D721Med (cell line): Measurements from ENCODE around the gene ARPP19.

Experiments used
- DNase-seq: peaks from one replicate; pipeline ENCODE4 v3.0.0; 2011; ENCODE audit warnings: low spot score; ENCODE audit not compliant: insufficient read length
- FAIRE-seq: peaks from 2 replicates; lab custom pipeline; 2011; peaks lifted over from hg19 to GRCh38; lab: Jason Lieb, UNC
- CTCF ChIP-seq: IDR thresholded peaks from 2 replicates; pipeline ENCODE4 v1.5.1; 2012; ENCODE audit warnings: mild to moderate bottlenecking, control low read depth; ENCODE audit not compliant: insufficient read depth; ENCODE audit errors: missing control alignments

ARPP19 gene

GRCh38 chr15:52506549-52506948, 62.3 kb downstream of the ARPP19 start:
- DNase-seq (no peak), FAIRE-seq (no peak)
- TF ChIP-seq CTCF: no peak

GRCh38 chr15:52505151-52505550, 63.7 kb downstream of the ARPP19 start:
- no peak for FAIRE-seq

GRCh38 chr15:52503788-52504496, 64.9 kb downstream of the ARPP19 start:
- no peak for TF ChIP-seq CTCF
- FAIRE-seq (no peak), DNase-seq (no peak)

More at GRCh38 chr15:52505151-52505550, 63.7 kb downstream of the ARPP19 start:
- DNase-seq: no peak
- TF ChIP-seq CTCF: no peak

GRCh38 chr15:52502608-52503007, 66.2 kb downstream of the ARPP19 start:
- FAIRE-seq (no peak), DNase-seq (no peak)
- TF ChIP-seq CTCF: no peak

GRCh38 chr15:52499506-52499905, 69.3 kb downstream of the ARPP19 start:
- no peak for TF ChIP-seq CTCF
- FAIRE-seq (no peak), DNase-seq (no peak)

GRCh38 chr15:52498706-52499105, 70.1 kb downstream of the ARPP19 start:
- FAIRE-seq (no peak), DNase-seq (no peak)
- TF ChIP-seq CTCF: no peak
